Thyroid gland (tissue), 4 donors: ENCODE results near the gene EOLA2. TPM values are rescaled to one million over a fixed set of nuclear protein-coding genes. Genes with fewer than 3 reads are reported as not detected.
"Not testable (repeated sequence)": the region's sequence is repeated elsewhere in the genome, so short reads cannot be mapped to it uniquely, and the experiment has no call there.

Experiments
- DNase-seq, 2 donors: peaks; one replicate each; pipeline ENCODE4 v3.0.0-alpha.2; 2019
- H3K27ac ChIP-seq, 3 donors: fragments of 200-600 bp; sonication (generic); 1 replicate in 2 of 3; 2 replicates in 1 of 3; pipeline ENCODE4 v1.5.1; 2016 to 2019; ENCODE audit warnings: mild to moderate bottlenecking in 1 of 3, moderate library complexity in 1 of 3
- H3K27me3 ChIP-seq: fragments of 200-600 bp; sonication (generic); one replicate; pipeline ENCODE4 v1.5.1; 2019
- H3K36me3 ChIP-seq, 2 donors: fragments of 200-600 bp; sonication (generic); one replicate each; pipeline ENCODE4 v1.5.1; 2016 to 2019
- H3K4me1 ChIP-seq, 2 donors: fragments of 200-600 bp; sonication (generic); one replicate each; pipeline ENCODE4 v1.5.1; 2017 to 2019
- H3K4me3 ChIP-seq, 3 donors: fragments of 200-600 bp; sonication (generic); replicated peaks in 1 of 3; 1 replicate in 2 of 3; 2 replicates in 1 of 3; pipeline ENCODE4 v1.5.1; 2016; ENCODE audit warnings: mild to moderate bottlenecking in 1 of 3
- H3K9me3 ChIP-seq: fragments of 200-600 bp; sonication (generic); one replicate; pipeline ENCODE4 v1.5.1; 2017
- CTCF ChIP-seq, 6 experiments: fragments of 200-600 bp in 3 of 6; fragments of 450-650 bp in 3 of 6; sonication (generic) in 3 of 6; IDR thresholded peaks; one replicate each; pipeline ENCODE4 v1.5.1; 2016 to 2019; ENCODE audit warnings: antibody characterized with exemption in 6 of 6, mild to moderate bottlenecking in 2 of 6, inconsistent platforms in 1 of 6, moderate library complexity in 1 of 6
- POLR2A ChIP-seq, 2 donors: fragments of 450-650 bp; IDR thresholded peaks; one replicate each; pipeline ENCODE4 v1.6.1; 2017; ENCODE audit warnings: antibody characterized with exemption in 2 of 2, mild to moderate bottlenecking in 2 of 2, moderate library complexity in 1 of 2
- WGBS, 2 donors: methylation state at CpG; one replicate each; pipeline ENCODE4 v1.1.5; 2017; 5-methylcytosine and 5-hydroxymethylcytosine counted together
- intact Hi-C: fragments of 100-400 bp; cut with DNase I; formaldehyde crosslinking; loops from one replicate; pipeline ENCODE4 v1.15.1; 2023
- total RNA-seq, 4 donors: library from RNA; depleted of rRNA; stranded (reverse); fragments of >200 nt; gene quantifications; one replicate each; pipeline ENCODE4 v1.2.3, GENCODE V29; 2016

The EOLA2 gene
- total RNA-seq, 4 donors from 2014 or later: 21.2 to 28.2 (median 25.9) TPM

GRCh38 chrX:149927964-149928258 lies 10.4 kb downstream of the EOLA2 start:
- H3K9me3 ChIP-seq, intact Hi-C loops, H3K27ac ChIP-seq, H3K27me3 ChIP-seq, H3K36me3 ChIP-seq, DNase-seq, H3K4me1 ChIP-seq, H3K4me3 ChIP-seq: not testable (repeated sequence)
- no CpG with 5 or more reads among the region's 1 CpG for WGBS, 2 donors

- H3K4me1 ChIP-seq, H3K27ac ChIP-seq, H3K27me3 ChIP-seq, H3K9me3 ChIP-seq, intact Hi-C loops, H3K4me3 ChIP-seq, H3K36me3 ChIP-seq, DNase-seq: not testable (repeated sequence)
- no CpG with 5 or more reads among the region's 8 CpGs for WGBS, 2 donors
Observed at GRCh38 chrX:149927245-149927963, 10.9 kb downstream of the EOLA2 start.

GRCh38 chrX:149924434-149924833 lies 13.9 kb downstream of the EOLA2 start:
- H3K4me1 ChIP-seq, intact Hi-C loops, DNase-seq, H3K27ac ChIP-seq, H3K36me3 ChIP-seq, H3K9me3 ChIP-seq, H3K4me3 ChIP-seq, H3K27me3 ChIP-seq: not testable (repeated sequence)
- no CpG with 5 or more reads among the region's 5 CpGs for WGBS, 2 donors

- H3K4me1 ChIP-seq, H3K27ac ChIP-seq, H3K27me3 ChIP-seq, H3K4me3 ChIP-seq, intact Hi-C loops, DNase-seq, H3K36me3 ChIP-seq, H3K9me3 ChIP-seq: not testable (repeated sequence)
- WGBS, 2 donors: no CpG with 5 or more reads among the region's 4 CpGs
Observed at GRCh38 chrX:149923836-149924235, 14.5 kb downstream of the EOLA2 start.

GRCh38 chrX:149916745-149917392 lies 21.4 kb downstream of the EOLA2 start:
- Histone ChIP-seq H3K4me3 (no peak overlapping the region), H3K27ac (no peak overlapping the region), H3K36me3 (no peaks in the 10 kb centered on the region), H3K9me3 (no peaks in the 10 kb centered on the region), H3K4me1 (no peaks in the 10 kb centered on the region), H3K27me3 (no peaks in the 10 kb centered on the region)
- TF ChIP-seq CTCF (IDR thresholded peaks at IDR 0.05): no peak
- no peak for DNase-seq
- intact Hi-C loops: no loop called here
- WGBS, 2 donors: 68 to 87% methylated on average over 3 of the region's 3 CpGs

- H3K4me3 ChIP-seq: no peak overlapping the region
- WGBS, 2 donors: 91 to 95% methylated on average over 9 of the region's 9 CpGs
- H3K36me3 ChIP-seq: no peaks in the 10 kb centered on the region
- no peak overlapping the region for H3K27ac ChIP-seq
- intact Hi-C loops: no loop called here
- TF ChIP-seq CTCF (IDR thresholded peaks at IDR 0.05) (no peak), POLR2A (IDR thresholded peaks at IDR 0.05) (no peak)
- no peak for DNase-seq
- no peaks in the 10 kb centered on the region for H3K27me3 ChIP-seq
- H3K4me1 ChIP-seq: no peaks in the 10 kb centered on the region
- H3K9me3 ChIP-seq: no peaks in the 10 kb centered on the region
Observed at GRCh38 chrX:149910178-149910695, 28.1 kb downstream of the EOLA2 start.

- no peak for DNase-seq
- Histone ChIP-seq H3K9me3 (no peaks in the 10 kb centered on the region), H3K27me3 (no peaks in the 10 kb centered on the region), H3K27ac (no peak overlapping the region), H3K4me3 (no peak overlapping the region), H3K36me3 (no peaks in the 10 kb centered on the region), H3K4me1 (no peaks in the 10 kb centered on the region)
- 89% methylated on average over 1 of the region's 4 CpGs; no CpG with 5 or more reads in 1 of the 2 donors for WGBS, 2 donors
- intact Hi-C loops: no loop called here
- TF ChIP-seq POLR2A (IDR thresholded peaks at IDR 0.05) (no peak), CTCF (IDR thresholded peaks at IDR 0.05) (no peak)
Observed at GRCh38 chrX:149909324-149910177, 28.7 kb downstream of the EOLA2 start.
